DMS53 (cell line): Measurements from ENCODE around the gene CSTPP1.
A peak's percentile ranks its signal among the peaks of the same experiment; 100 is the strongest.

Experiments
- DNase-seq: peaks from one replicate; lab custom pipeline; 2025; lab: John Stamatoyannopoulos, UW

CSTPP1 gene

DNA sequence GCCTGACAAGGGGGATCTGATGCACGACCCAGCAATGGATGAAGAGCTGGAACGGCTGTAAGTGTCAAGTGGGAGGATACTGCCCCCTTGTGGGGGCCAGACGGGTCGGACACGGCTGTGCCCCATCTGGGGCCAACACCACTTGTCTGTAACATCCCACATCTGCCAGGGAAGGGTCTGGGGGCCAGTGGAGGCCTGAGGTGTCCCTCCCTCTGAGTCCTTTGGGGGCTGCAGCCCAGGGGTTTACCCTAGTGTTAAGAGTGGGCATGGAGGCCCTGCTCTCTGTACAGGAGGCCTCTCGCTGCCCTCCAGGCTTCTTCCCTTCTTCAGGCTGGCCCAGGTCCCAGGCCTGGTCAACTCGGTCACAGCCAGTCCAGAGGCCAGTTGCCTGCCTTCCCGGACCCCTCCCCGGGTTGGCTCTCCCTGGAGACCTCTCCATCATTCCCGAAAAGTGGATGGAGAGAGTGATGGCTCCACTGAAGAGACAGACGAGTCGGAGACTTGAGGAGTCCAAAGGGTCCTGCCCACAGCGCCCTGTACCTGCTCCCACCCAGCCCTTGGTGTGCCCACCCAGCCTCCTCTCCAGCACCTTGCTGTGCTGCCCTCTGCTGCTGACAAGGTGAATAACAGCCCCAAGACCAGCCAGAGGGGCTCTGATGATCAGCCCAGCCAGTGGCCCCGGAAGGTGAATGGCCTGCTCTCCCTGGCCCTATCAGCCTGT is 224.7 kb downstream of the CSTPP1 start:
- peak; percentile 80 for DNase-seq

DNA sequence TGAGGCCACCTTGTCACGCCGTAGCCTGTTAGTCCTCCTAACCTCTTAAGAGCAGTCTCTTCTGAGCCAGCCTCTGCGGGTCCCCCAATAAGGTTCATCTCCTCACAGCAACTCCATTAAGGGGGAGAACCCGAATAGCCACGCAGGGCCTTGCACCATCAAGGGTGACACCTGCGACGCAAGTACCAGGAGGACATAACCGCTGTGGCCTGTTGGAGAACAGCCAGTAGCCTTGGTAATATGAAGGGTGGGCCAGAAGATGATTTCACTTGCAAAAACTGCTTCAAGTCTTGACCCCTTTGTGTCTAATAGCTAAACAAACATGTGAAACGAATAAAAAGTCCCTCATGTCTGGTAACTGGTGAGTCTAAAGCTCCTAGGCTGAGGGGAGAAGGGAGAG is 225.3 kb downstream of the CSTPP1 start:
- DNase-seq, result no peak

DNA sequence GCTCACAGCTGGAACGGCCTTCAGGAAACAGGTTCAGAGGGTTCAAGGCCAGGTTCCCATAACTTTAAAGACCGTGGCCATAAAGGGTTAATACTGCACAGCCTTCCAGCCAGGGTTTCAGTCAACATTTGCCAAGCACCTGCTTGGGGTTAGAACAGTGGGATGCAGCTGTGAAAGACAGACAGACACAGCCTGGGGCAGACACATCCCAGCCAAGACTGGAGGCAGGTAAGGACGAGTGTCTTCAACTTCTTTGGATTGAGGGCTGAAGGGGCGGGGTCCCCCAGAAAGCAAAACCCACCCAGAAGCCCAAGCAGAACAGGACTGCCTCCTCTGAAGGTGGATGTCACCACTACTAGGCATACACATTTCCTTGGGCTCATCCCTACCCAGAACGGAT is 225.9 kb downstream of the CSTPP1 start:
- DNase-seq, result no peak

DNA sequence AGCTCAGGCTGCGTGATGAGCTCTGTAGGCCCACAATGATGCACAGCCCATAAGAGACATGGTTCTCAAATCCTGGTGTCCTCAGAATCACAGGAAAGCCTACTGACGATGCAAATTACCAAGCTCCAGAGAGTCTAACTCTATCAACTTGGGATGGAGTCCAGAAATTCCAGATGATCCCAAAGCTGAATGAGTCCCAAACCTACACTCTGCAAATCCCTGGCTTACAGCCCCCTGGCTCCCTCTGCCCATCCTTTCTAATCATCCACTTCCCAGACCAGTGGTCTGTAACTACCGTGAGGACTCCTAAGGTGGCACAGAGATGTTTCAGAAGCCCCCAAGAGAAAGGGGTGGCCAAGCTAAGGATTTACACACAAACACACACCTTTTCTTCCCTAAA is 226.6 kb downstream of the CSTPP1 start:
- DNase-seq, result no peak

DNA sequence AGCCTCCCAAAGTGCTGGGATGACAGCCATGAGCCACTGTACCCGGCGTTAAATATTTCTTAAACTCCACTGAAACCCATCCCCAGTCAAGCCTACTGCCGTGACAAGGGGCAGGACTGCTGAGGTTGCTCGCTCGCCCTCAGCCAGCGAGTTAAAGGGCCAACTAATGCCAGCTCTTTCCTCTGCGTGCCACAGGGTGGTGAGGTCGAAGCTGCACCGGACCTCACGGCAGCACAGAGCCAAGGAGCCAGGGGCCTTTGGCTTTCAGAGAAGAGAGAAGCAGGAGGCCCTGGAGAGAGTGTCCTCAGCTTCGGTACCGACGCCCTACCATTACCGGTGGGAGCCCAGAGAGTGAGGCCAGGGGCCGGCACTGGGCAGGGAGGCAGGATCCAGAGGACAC is 227.3 kb downstream of the CSTPP1 start:
- no peak for DNase-seq

DNA sequence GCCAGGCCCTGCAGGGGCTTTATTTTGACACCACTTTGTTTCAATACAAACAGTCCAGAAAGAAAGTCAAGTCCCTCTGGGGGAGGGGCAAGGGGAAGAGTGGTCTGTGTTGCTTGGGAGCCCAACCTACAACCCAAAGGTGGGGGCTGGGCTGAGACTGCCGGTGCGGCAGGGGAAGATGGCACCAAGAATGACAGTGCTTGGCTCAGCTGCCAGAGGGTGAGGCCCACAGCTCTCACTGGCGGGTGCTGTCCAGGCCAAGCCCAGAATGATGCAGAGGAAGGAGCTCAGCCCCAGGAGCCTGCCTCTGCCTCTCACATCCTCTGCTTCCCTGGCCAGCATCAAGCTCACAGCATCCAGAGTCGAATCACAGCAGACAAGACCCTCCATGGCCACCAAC is 227.8 kb downstream of the CSTPP1 start:
- DNase-seq, result no peak

DNA sequence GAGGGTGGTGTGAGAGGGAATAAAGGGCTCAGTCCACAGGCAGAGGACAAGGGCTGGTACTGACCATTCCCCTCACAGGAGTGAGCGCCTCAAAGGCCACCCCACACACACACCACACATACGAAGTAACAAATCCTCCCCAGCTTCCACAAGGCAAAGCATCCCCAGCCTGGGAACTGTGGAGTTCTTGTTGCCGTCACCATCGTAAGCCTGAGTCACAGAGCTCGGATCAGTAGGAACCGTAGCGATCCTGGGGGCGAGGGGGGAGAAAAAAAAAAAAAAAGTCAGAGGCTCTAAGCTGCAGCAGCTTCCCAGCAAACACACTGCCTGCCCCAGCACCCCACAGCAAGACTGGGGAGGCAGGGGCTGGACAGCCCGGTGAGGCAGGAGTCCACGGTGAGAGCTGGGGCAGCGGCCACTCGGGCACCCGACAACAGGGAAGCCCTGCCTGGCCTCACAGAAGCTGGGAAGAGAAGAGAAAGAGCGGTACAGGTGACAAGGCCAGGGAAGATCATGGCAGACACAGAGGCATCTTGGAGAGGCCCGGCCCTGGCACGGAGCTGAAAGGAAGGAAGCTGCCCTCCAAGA is 228.8 kb downstream of the CSTPP1 start:
- no peak for DNase-seq

DNA sequence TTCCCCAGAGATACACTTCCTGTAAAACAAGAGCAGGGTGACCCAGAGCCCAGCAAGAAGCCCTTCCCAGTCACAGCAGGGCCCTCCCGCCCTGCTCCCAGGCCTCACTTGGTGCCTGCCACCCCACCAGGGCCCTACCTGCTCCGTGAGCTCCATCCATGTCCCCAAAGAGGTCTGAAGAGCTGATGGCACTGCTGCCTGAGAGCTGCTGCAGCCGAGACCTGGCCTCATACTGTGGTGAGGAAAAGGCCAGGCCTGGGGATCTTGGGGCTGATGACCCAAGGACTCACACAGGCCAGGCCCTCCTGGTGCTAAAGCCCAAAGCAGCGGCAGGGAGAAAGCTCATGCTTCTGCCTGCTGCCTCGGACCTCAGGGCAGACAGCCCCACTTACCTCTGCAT is 229.8 kb downstream of the CSTPP1 start:
- DNase-seq, result no peak

DNA sequence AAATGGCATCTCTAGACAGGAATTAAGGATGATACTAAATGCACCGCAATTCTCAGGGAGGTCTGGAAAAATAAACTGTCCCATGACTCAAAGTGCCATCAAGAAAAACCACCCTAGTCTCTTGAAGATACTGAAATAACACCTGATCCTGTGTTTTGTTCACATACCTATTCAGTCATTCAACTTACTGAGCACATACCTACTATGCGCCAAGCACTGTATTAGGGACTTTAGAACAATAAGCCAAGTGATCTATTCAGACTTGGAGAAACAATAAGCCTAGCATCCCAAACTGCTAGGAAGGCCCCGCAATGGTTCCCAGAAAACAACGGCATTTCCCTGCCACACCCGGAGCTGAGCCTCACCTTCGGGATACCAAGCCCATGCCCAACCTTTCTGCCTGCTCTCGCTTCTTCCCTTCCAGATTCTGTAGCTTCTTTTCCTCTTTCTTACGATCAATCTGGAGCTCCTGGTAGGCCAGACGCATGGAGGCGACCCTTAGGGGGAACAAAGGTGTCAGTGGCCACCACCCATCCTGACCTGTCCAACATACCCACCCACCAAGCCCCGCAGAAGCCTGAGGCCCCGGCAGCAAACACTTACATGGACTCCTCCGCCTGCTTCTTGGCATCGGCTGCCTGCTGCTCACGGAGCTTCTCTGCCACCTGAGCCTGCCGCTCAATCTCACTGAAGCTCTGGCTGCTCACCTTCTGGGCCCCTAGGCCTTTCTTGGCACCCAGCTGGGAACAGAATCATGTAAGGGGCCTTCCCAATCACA is 234.7 kb downstream of the CSTPP1 start:
- no peak for DNase-seq

DNA sequence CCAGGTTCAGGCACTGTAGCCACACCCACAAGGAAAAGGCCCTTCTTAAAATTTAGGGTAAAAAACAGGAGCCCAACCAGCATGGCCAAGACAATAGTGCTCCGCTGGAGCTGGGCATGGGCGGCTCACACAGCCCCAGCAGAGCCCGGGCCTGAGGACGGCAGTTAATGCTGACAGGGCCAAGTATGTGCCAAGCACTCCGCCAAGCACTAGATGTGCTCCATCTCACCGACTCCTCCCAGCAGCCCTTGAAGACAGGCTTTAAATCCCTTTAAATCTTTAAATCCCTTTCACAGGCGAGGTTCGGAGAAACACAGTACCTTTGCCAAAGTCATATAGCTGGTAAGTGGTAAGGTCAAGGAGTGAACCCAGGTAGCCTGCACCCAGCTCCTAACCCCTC is 235.3 kb downstream of the CSTPP1 start:
- no peak for DNase-seq

DNA sequence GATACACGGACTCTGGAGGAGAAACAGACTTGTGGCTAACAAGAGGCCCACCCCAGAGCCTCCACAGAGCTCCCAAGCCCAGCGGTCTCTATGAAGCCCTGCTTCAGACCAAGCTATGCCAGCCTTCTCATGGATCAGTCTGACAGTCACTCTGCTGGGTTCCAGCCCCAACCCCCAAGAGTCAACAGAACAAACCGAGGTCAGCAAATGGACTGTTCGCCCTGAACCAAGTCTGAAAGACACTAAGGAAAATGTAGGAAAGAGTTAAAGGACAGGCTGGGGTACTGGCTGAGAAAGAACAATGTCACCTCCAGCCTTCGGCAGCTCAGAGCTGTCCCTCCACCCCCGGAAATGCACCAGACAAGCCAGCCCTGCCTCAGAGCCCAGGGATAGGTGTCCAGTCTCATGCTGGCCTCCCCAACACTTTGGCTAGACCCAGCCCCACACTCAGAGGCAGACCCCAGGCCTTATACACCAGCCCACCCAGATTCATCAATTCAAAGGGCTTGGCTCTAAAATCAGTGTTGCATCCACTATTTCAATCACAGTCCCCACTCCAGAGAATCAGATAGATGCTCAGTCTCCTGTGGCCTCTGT is 236.3 kb downstream of the CSTPP1 start:
- no peak for DNase-seq

DNA sequence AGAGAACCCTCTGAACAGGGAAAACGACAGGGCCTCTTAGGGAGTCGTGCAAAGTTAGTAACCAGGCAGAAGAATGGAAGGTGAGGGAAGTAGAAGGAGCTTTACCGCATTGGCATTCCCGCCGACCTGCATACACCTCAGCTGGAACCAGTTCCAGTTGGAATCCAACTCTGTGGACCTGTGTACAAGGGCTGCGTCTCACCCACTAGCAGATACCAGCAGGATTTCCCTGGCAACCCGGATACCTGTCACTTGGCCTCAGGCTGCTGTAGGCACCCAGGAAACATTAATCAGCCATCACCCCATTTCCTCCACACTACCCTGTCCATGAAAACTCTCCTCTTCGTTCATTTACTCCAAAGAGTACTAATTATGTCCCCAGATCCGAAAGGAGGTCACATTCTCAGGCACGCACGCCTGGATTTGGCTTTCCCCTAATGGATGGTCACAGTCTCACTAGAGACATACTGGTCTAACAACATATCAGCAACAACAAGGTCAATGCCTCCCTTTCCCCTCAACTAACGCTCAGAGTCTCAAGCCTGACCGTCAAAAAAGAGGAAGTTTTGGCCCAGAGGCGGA is 239.3 kb downstream of the CSTPP1 start:
- no peak for DNase-seq

DNA sequence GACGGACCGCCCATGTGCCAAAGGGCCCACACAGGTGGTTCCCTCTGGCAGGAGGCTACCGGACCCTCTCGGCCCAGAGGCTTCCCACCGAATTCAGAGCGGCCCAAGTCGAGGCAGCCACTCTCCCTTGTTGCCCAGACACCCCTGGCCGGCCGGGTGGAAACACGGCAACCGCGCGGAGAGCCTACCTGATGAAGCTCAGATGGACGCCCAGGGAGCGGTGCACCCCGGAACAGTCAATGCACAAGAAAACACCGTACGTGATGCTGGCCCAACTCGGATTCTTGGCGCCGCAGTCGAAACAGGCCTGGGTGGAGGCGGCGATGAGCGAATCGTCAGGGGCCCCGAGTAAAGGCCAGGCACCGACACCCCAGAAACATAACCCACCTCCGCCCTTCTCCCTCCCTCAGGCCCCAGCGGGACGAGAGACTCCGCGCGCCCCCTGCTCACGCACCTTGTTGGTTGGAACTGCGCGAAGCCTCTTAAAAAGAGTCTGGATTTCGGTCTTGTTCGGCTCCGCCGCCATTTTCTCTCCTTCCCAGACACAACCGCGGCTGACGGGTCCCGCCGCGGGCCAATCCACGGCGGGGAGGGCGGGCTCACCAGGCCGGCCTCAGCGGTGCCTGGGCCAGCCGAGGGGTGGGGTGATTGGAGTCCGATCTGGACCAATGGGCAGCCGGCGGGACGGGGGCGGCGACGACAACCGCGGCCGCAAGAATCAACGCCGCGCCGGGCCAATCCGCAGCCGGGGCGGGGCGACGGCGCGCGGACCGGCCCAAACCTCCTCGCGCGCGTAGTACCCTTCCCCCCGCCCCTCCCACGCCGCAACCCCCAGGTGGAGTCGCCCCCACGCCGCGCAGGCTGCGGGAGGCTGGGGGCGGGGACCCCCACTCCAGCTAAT is 240.0 kb downstream of the CSTPP1 start, which contains the start of gene ARFGAP2:
TSS of gene ARFGAP2 (minus strand) at position 552 of the 901 bp plus-strand sequence. CDS start at position 526, 26 bp downstream.
- peak; percentile 97 for DNase-seq

DNA sequence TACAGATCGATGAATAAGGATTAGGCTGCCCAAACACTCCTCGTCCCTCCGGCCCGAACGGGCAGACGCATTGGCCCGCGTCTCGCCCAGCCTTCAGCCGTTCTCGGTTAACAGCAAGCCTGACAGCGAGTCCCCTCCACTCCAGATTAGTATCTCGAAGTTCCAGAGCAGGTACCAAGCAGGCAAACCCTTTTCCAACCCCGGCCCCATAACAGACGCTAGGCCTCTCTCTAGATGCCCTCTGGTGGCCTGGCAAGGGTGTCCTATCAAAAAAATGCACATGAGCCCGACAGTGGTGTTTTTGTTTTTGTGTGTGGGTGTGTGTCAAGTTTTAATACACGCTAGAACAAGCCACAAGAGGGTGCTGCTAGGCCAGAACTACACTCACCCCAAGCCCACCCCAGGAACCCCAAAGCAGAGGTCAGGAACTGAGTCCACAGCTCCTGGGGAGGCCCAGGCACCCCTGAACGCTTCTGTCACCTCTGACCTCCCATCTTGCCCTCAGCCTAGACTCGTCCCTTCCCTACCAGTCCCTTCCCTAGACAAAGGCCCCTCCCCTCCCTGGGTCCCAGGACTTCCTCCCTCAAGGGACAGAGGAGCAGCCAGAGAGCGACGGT is 240.8 kb downstream of the CSTPP1 start:
- DNase-seq, result peak; percentile 84

DNA sequence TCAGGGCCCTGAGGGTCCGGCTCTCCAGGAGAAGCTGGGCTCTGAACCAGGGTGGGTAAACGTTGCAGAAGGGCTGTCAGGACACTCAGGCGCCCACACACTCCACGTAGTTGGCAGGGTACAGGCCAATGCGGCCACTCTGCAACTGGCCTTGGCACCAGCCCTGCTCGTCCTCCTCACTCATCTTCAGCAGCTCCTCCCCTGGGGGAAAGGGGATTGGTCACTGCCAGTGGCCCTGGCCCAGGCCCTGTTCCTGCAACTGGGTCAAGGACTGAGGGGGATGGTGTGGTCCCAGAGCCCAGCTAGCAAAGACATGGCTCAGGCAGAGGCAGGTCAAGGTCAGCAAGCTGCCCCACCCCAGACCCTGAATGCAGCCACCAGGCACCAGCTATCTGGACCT is 241.3 kb downstream of the CSTPP1 start:
- no peak for DNase-seq

DNA sequence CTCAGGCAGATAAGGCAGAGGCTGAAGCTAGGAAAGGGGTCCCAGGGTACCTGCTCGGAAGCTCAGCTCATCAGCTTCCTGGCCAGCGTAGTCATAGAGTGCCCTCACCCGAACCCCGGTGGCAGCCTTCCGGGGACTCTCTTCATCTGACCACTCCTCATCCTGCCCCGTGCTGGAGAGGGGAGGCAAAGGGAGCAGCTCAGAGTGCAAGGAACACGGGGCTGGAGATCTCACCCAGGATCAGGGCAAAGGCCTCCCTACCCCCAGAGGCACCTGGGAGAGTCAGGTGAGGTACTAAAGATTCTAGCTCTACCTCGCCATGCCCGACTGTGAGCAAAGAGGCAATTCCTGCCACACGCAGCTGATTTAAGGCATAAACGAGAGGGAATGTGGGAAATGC is 241.8 kb downstream of the CSTPP1 start:
- DNase-seq, result no peak

DNA sequence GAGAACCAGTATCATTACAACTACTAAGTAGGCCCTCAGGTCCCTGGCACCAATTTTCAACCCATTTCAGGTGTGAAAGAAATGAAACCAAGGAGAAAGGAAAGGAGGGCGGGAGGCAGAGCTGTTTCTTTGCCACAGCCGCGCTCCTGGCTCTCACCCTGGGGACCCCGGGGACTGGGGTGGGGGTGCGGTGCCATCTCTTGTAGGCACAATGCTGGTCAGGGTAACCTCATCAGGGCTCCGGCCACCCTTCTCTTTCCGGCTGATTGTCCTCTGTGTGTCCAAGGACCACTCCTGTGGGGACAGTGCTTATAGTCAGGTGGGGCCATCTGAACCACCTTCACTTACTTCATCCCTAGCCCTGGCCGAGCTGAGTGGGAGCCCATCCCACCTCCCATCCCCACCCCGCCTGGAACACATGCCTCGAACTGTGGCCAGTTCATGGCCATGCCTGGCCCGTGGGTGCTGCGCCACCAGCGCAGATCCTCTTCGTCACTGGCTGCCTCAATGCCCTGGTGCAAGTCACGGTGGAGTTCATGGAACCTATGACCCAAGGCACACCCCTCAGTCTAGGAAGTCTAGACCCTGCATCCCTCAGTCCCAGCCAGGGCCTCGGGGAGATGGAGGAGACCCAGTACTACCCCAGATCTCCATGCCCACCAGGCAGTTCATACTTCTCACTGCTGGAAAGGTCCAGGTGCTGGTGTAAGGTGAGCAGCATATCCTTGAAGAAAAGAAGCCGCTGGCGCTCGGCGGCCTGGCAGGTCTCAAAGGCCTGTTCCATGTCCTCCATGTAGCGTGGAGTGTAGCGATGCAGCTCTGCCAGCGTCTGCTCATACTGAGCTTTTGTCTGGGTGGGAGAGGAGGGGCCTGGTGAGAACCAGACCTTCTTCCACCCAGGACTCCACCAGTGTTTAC is 242.4 kb downstream of the CSTPP1 start:
- DNase-seq, result no peak

DNA sequence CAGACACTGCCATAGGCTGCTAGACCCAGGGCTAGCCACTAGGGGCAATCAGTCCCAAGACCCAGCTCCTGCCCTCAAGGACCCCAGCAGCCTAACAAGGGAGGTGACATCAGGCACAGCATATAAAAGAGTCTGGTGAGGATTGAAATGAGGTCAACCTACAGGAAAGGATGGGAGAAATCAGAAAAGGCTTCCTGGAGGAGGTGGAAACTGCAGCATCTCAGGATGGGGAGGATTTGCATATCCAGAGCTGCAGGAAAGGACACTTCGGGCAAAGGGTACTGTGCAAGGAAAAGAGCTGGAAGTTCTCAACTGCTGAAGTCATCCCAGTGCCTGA is 243.1 kb downstream of the CSTPP1 start:
- DNase-seq, result peak; percentile 69

DNA sequence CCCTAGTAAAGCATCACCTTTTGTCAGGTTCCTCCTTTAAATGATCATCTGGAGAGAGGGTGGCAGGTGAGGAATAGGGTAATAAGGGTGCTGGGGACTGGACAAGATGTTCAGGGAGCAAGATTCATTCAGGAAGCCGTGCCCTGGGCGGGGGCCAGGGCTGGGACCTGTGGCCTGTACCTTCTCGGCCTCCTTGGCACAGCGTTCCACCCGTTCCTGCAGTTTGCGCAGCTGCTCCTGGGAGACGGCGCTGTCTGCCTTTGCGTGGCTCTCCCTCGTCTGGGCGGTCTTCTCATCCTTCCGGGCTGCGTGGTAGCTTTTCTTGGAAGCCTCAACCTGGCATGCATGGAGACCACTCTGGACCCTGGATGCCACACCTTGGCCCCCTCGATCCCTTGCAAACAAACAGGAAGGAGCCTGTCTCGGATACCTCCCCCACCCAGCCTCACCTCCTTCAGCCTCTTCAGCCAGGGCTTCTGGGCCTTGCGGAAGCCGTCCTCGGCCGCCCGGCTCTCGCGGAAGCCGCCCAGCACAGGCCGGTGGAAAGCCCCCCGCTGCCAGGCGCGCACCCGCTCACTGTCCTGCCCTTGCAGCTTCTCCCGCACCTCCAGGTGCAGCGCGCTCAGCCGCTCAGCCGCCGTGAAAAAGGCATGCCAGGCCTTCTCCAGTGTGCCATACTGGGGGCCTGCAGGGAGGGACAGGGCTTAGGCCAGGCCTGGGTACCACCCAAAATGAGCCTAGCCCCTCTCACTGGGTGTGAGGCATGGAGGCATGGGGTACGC is 243.6 kb downstream of the CSTPP1 start:
- no peak for DNase-seq
